ENCODE measurements around the gene TBC1D22A.

TBC1D22A gene

DNA sequence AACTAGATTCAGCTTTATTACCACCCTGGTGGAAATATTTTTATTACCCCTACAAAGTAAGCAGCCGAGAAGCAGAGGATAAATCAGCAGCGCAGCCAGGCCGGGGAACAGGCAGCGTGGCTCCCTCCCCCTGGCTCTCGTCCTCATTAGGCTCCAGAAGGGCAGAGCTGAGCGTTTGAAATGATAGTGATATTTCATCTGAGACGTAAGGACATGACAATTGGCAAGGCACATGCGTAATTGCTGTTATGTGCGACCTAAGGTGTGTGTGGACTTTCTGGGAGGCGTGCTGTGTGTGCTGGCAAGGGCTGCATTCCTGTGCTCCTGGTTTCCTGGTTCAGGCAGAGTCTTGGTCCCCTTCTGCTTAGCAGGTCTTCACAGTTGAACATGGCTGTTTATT is 247.8 kb downstream of the TBC1D22A start:
- DNase-seq (ENCODE audit: low read depth): no peak
- TF ChIP-seq, protein P1, sequence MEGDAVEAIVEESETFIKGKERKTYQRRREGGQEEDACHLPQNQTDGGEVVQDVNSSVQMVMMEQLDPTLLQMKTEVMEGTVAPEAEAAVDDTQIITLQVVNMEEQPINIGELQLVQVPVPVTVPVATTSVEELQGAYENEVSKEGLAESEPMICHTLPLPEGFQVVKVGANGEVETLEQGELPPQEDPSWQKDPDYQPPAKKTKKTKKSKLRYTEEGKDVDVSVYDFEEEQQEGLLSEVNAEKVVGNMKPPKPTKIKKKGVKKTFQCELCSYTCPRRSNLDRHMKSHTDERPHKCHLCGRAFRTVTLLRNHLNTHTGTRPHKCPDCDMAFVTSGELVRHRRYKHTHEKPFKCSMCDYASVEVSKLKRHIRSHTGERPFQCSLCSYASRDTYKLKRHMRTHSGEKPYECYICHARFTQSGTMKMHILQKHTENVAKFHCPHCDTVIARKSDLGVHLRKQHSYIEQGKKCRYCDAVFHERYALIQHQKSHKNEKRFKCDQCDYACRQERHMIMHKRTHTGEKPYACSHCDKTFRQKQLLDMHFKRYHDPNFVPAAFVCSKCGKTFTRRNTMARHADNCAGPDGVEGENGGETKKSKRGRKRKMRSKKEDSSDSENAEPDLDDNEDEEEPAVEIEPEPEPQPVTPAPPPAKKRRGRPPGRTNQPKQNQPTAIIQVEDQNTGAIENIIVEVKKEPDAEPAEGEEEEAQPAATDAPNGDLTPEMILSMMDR (IDR thresholded peaks at IDR 0.05; ENCODE audit: control insufficient read depth, extremely low read depth, insufficient read depth): no peak
- no peak overlapping the region for H3K4me3 ChIP-seq (ENCODE audit: low read depth, low read length)

DNA sequence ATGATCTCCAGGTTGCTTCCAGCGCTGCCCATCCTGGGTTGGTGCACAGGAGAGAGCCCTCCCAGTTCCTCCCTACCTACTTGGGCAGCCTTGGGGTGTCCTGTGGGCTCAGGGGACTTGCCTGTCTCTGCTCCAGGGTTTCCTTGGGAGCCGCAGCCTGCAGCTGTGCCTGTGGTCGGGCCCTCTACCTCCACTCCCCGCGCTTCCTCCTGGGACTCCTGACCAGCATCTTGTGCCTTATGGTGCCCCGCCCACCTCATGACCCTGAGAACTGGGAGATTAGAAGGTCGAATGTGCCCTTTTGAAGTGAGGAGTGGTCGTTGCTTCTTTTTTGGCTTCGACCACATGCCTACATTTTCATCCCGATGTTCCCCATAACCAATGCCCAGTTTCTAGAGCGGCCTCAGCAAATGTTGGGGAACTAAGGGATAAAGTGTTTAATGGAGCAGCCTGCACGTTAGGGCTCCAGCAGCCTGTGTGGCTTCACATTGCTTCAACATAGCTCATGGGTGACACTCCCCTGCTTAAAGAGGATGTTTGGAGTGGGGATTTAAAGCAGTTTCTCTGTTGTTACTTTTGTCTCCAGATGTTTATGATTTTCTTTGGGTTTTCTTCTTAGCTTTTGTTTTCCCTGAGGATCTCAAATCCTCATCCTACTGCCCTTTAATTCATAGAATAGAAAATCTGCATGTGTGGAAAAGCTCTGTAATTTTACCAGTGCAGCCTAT is 248.8 kb downstream of the TBC1D22A start:
- no peak overlapping the region for H3K4me3 ChIP-seq (ENCODE audit: low read depth, low read length)
- TF ChIP-seq, protein P1 (IDR thresholded peaks at IDR 0.05; ENCODE audit: control insufficient read depth, extremely low read depth, insufficient read depth): no peak
- no peak for DNase-seq (ENCODE audit: low read depth)

DNA sequence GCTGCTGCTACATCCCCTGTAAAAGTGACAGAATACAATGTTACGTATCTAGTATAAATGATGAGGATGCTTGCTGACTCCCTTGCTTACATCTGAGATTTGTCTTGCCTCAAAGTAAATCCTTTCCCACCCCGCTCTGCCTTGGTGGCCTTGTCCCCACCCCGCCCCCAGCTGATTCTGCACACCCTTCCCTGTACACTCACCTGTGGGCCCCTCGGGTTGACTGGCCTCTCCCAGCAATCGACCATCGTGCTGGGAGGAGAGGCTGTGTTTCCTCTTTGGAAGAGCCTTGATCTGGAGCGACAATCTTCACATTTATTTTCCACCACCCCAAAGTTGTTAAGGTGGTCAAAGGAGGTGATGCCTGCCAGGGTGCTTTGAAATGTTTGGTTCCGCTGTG is 249.4 kb downstream of the TBC1D22A start:
- TF ChIP-seq, protein P1 (IDR thresholded peaks at IDR 0.05; ENCODE audit: control insufficient read depth, extremely low read depth, insufficient read depth): no peak
- DNase-seq (ENCODE audit: low read depth): no peak
- no peak overlapping the region for H3K4me3 ChIP-seq (ENCODE audit: low read depth, low read length)

DNA sequence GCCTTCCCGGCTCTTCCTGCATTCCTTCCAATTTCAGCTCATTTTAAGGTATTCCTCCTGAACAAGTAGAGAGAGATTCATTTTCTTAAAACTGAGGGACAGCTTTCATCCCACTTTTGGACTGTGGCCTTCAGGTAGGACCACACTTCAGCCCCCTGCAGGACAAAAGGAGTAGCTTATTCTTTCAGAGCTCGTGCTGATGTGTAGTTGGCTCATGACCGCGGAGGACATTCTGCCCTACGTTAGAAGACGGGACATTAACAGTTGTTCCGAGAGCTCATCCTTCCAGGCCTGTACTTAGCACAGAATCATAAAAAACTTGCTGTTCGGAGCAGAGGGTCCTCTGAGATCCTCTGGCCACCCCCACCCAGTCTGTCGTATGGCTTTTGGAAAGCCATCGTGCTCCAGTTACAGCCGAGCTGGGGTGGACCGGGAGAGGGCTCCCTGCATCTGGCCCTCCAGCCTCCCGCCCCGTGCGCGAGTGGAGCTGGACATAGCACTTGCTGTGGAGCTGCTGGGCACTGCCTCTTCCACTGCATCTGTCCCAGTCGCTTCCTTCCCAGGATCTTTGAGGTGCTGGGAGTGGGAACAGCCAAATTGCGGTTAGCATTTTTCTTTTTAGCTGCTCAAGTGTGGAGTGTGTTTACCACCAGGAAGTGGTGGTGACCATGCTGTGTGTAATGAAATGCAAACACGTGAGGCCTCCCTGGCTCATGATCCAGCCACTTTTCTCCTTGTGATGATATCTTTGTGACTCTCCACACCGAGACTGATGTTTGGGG is 250.3 kb downstream of the TBC1D22A start:
- no peak for DNase-seq (ENCODE audit: low read depth)
- no peak overlapping the region for H3K4me3 ChIP-seq (ENCODE audit: low read depth, low read length)
- TF ChIP-seq, protein P1 (IDR thresholded peaks at IDR 0.05; ENCODE audit: control insufficient read depth, extremely low read depth, insufficient read depth): no peak

DNA sequence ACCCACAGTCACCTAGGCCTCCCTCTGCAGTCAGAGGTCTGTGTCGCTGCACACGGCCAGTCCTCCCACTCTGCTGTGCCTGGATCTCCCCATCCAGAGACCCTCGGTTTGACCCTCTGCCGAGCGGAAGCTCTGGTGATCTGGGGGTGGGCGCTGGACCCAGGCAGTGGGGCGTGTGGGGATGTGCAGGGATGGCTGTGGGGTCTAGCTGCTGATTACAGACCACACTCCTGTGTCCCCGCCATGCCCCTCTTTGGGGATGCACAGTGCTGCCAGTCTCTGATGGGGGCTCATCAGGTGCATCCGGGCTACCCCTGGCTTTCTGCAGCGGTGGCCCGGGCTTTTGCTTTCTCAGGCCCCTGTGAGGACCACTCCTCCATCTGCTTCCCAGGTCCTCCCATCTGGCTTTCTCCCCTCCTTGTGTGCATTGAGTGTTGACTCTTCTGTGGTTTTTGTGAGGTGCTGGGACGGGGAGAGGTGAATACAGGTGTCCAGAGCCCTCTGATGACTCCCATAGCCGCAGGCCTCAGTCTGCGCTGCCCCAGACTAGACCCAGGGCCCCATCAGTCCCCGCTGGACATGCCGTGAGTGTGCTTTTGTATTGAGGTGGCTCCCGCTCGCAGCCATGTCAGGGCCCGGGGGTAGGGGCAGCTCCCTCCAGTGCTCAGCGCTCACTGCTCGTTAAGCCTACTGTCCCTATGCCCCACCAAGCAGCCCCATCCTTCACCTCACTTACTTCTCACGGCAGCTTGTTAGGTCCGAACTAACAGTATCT is 251.6 kb downstream of the TBC1D22A start:
- TF ChIP-seq, protein P1 (IDR thresholded peaks at IDR 0.05; ENCODE audit: control insufficient read depth, extremely low read depth, insufficient read depth): no peak

DNA sequence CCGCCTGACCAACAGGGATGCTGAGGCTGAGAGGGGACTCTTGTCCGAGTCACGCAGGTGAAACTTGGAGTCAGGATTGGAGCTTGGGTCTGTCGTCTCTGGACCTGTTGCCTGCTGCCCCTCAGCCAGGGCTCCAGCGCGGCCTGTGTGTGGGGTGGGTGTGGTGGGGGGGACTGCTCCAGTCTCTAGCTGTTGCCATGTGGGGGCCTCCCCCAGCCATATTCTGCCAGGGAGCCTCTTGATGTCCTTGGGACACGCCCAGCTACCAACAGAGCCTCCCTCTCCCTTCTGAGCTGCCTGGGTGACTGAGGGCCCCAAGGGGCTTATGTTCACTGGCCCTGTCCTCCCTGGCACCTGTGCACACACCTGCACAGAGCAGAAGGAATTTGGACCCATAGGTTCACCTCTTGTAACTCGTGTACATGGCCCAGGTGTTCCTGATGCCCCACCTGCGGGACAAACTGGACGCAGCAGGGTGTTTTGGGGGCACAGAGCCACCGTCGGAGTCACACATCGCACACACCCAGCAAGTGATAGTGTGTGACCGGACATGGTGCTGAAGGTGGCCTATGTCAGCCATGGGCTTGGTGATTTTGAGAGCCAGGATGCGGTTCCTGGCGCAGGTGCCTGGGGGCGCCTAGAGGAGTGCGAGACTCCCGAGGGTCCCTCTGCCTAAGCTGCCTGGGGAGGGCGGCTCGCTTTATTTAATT is 252.3 kb downstream of the TBC1D22A start:
- no peak overlapping the region for H3K4me3 ChIP-seq (ENCODE audit: low read depth, low read length)
- no peak for DNase-seq (ENCODE audit: low read depth)
- TF ChIP-seq, protein P1 (IDR thresholded peaks at IDR 0.05; ENCODE audit: control insufficient read depth, extremely low read depth, insufficient read depth): no peak

More for the DNA sequence above, 251.6 kb downstream of the TBC1D22A start:
- H3K4me3 ChIP-seq (ENCODE audit: low read depth, low read length): no peak overlapping the region
- no peak for DNase-seq (ENCODE audit: low read depth)
